GM23248 (cell line): ENCODE results near the gene PEX5L. TPM values are rescaled to one million over a fixed set of nuclear protein-coding genes. Genes with fewer than 3 reads are reported as not detected.

Source experiments
- DNase-seq: peaks from one replicate; pipeline ENCODE4 v3.0.0-alpha.2; 2015
- H2AFZ ChIP-seq: fragments of 200-600 bp; sonication (generic); 2 replicates; pipeline ENCODE4 v1.6.1; 2016; ENCODE audit warnings: antibody characterized with exemption
- H3F3A ChIP-seq: fragments of 200-600 bp; sonication (generic); 2 replicates; pipeline ENCODE4 v1.6.1; 2016; ENCODE audit warnings: mild to moderate bottlenecking, antibody characterized with exemption, mixed run types; ENCODE audit not compliant: insufficient read depth
- H3K27ac ChIP-seq: fragments of 200-600 bp; sonication (generic); 2 replicates; pipeline ENCODE4 v1.5.1; 2016; ENCODE audit warnings: mild to moderate bottlenecking
- H3K27me3 ChIP-seq: fragments of 200-600 bp; sonication (generic); replicated peaks from 2 replicates; pipeline ENCODE4 v1.6.1; 2016; ENCODE audit warnings: mild to moderate bottlenecking; ENCODE audit not compliant: insufficient read depth
- H3K36me3 ChIP-seq: fragments of 200-600 bp; sonication (generic); 2 replicates; pipeline ENCODE4 v1.6.1; 2016; ENCODE audit warnings: low read depth, mild to moderate bottlenecking
- H3K4me1 ChIP-seq: fragments of 200-600 bp; sonication (generic); 2 replicates; pipeline ENCODE4 v1.6.1; 2016; ENCODE audit warnings: mild to moderate bottlenecking; ENCODE audit not compliant: insufficient read depth
- H3K4me2 ChIP-seq: fragments of 200-600 bp; sonication (generic); one replicate; pipeline ENCODE4 v1.6.1; 2016; ENCODE audit warnings: mild to moderate bottlenecking; ENCODE audit not compliant: unreplicated experiment
- H3K4me3 ChIP-seq: fragments of 200-600 bp; sonication (generic); 2 replicates; pipeline ENCODE4 v1.5.1; 2016; ENCODE audit warnings: mild to moderate bottlenecking
- H3K79me2 ChIP-seq: fragments of 200-600 bp; sonication (generic); 2 replicates; pipeline ENCODE4 v1.6.1; 2016; ENCODE audit warnings: mild to moderate bottlenecking; ENCODE audit not compliant: insufficient read depth
- H3K9ac ChIP-seq: fragments of 200-600 bp; sonication (generic); 2 replicates; pipeline ENCODE4 v1.6.1; 2016; ENCODE audit warnings: mild to moderate bottlenecking
- H3K9me2 ChIP-seq: fragments of 200-600 bp; sonication (generic); 2 replicates; pipeline ENCODE4 v1.6.1; 2016; ENCODE audit warnings: mixed run types, mild to moderate bottlenecking, moderate library complexity; ENCODE audit not compliant: insufficient read depth
- H3K9me3 ChIP-seq: fragments of 200-600 bp; sonication (generic); one replicate; pipeline ENCODE4 v1.6.1; 2017; ENCODE audit warnings: low read depth
- H4K20me1 ChIP-seq: fragments of 200-600 bp; sonication (generic); 2 replicates; pipeline ENCODE4 v1.6.0; 2016; ENCODE audit not compliant: insufficient read depth
- EZH2 ChIP-seq: fragments of 200-600 bp; sonication (generic); IDR thresholded peaks from 2 replicates; pipeline ENCODE4 v1.6.1; 2018; ENCODE audit warnings: antibody characterized with exemption, mild to moderate bottlenecking; ENCODE audit not compliant: insufficient read depth, poor library complexity, severe bottlenecking
- EZH2phosphoT487 ChIP-seq: fragments of 200-600 bp; sonication (generic); IDR thresholded peaks from 2 replicates; pipeline ENCODE4 v1.6.1; 2018; ENCODE audit warnings: antibody characterized with exemption, moderate library complexity, mild to moderate bottlenecking, low read depth; ENCODE audit not compliant: insufficient read depth
- WGBS, 2 experiments: methylation state at CpG; one replicate each; pipeline ENCODE4 v1.1.6; 2015 to 2017; ENCODE audit warnings: low lambda C conversion rate in 2 of 2, low coverage in 1 of 2; ENCODE audit errors: missing lambda C conversion rate in 2 of 2; 5-methylcytosine and 5-hydroxymethylcytosine counted together
- in situ Hi-C: fragments of 300-500 bp; cut with MboI; formaldehyde crosslinking; loops from 2 replicates; pipeline ENCODE4 v1.15.0; 2020
- polyA plus RNA-seq: library from polyadenylated mRNA; unstranded; fragments of >200 nt; fragmentation: Nextera tagmentation; extraction: Ambion mirVana; gene quantifications from 2 replicates; pipeline ENCODE4 v1.2.1, GENCODE V29; 2016
- total RNA-seq: library from RNA; depleted of rRNA; stranded (reverse); fragments of >200 nt; shearing (Covaris generic); gene quantifications from 2 replicates; pipeline ENCODE4 v1.2.3, GENCODE V29; 2014

Gene PEX5L
- total and polyA plus RNA-seq, 2 experiments from 2014 or later: 0.03 TPM; not detected in 1

- Histone ChIP-seq H3K79me2 (no peaks in the 10 kb centered on the region), H3K27ac (no peak overlapping the region), H3K4me2 (no peak overlapping the region), H3K9ac (no peak overlapping the region), H4K20me1 (no peaks in the 10 kb centered on the region), H3K9me3 (no peaks in the 10 kb centered on the region), H2AFZ (no peak overlapping the region), H3K9me2 (no peaks in the 10 kb centered on the region), H3K27me3 (no peaks in the 10 kb centered on the region), H3F3A (no peaks in the 10 kb centered on the region), H3K4me1 (peaks cover 8% of the 10 kb centered on the region; the same call in 1 of the 2 replicates), H3K4me3 (no peak overlapping the region), H3K36me3 (no peaks in the 10 kb centered on the region)
- DNase-seq: no peak
- WGBS, 2 experiments: 90 to 92% methylated on average over 4 of the region's 4 CpGs
- TF ChIP-seq EZH2phosphoT487: no peak
- TF ChIP-seq EZH2: no peak
- in situ Hi-C loops: no loop called here
Measured at GRCh38 chr3:179771797-179772196, 264.9 kb downstream of the PEX5L start.

- no peaks in the 10 kb centered on the region for H3K36me3 ChIP-seq
- in situ Hi-C loops: no loop called here
- H3K4me3 ChIP-seq: no peak overlapping the region
- no peaks in the 10 kb centered on the region for H3K9me2 ChIP-seq
- peaks cover 12% of the 10 kb centered on the region for H3K4me1 ChIP-seq
- H4K20me1 ChIP-seq: no peaks in the 10 kb centered on the region
- H3K9ac ChIP-seq: no peak overlapping the region
- no peaks in the 10 kb centered on the region for H3K27me3 ChIP-seq
- H3K4me2 ChIP-seq: no peak overlapping the region
- no peak overlapping the region for H3K27ac ChIP-seq
- H3F3A ChIP-seq: no peaks in the 10 kb centered on the region
- no peak for DNase-seq
- H3K79me2 ChIP-seq: no peaks in the 10 kb centered on the region
- H2AFZ ChIP-seq: no peak overlapping the region
- TF ChIP-seq EZH2phosphoT487: no peak
- TF ChIP-seq EZH2: no peak
- H3K9me3 ChIP-seq: no peaks in the 10 kb centered on the region
- 74 to 76% methylated on average over 9 of the region's 9 CpGs for WGBS, 2 experiments
Measured at GRCh38 chr3:179769411-179770247, 267.1 kb downstream of the PEX5L start.

- no peaks in the 10 kb centered on the region for H3K9me3 ChIP-seq
- no peaks in the 10 kb centered on the region for H3K9me2 ChIP-seq
- H3K9ac ChIP-seq: no peak overlapping the region
- H3K79me2 ChIP-seq: no peaks in the 10 kb centered on the region
- H3K27ac ChIP-seq: no peak overlapping the region
- peaks cover 12% of the 10 kb centered on the region for H3K4me1 ChIP-seq
- peak; percentile 73 for DNase-seq
- no peaks in the 10 kb centered on the region for H3K36me3 ChIP-seq
- no peaks in the 10 kb centered on the region for H4K20me1 ChIP-seq
- H2AFZ ChIP-seq: no peak overlapping the region
- TF ChIP-seq EZH2 (no peak), EZH2phosphoT487 (no peak)
- H3K4me3 ChIP-seq: no peak overlapping the region
- peak overlapping the region; percentile 29 for H3K4me2 ChIP-seq
- WGBS, 2 experiments: 49 to 58% methylated on average over 3 of the region's 3 CpGs
- no peaks in the 10 kb centered on the region for H3F3A ChIP-seq
- no peaks in the 10 kb centered on the region for H3K27me3 ChIP-seq
- in situ Hi-C loops: no loop called here
Measured at GRCh38 chr3:179768080-179768479, 268.7 kb downstream of the PEX5L start.

- Histone ChIP-seq H3K4me1 (peaks cover 12% of the 10 kb centered on the region), H2AFZ (no peak overlapping the region), H3K27me3 (no peaks in the 10 kb centered on the region), H4K20me1 (no peaks in the 10 kb centered on the region), H3K9ac (no peak overlapping the region), H3K36me3 (peaks cover 5% of the 10 kb centered on the region; the same call in 1 of the 2 replicates), H3K9me2 (no peaks in the 10 kb centered on the region), H3F3A (no peaks in the 10 kb centered on the region), H3K4me3 (no peak overlapping the region), H3K79me2 (no peaks in the 10 kb centered on the region), H3K9me3 (no peaks in the 10 kb centered on the region), H3K27ac (no peak overlapping the region), H3K4me2 (no peak overlapping the region)
- no peak for DNase-seq
- WGBS, 2 experiments: 97% methylated on average over 4 of the region's 4 CpGs
- no peak for TF ChIP-seq EZH2
- no peak for TF ChIP-seq EZH2phosphoT487
- in situ Hi-C loops: no loop called here
Measured at GRCh38 chr3:179766416-179767133, 270.2 kb downstream of the PEX5L start.
